Activated CD4-positive, alpha-beta T cell treated with anti-CD3 and anti-CD28 coated beads, Interleukin-2, Interleukin-4, amounts not matched to agents 100 ng/mL and 50 ng/mL, durations not matched to agents 16 hours and 8 hours (primary cell): ENCODE data around the gene GLT6D1.
"Not testable (repeated sequence)": the region's sequence is repeated elsewhere in the genome, so short reads cannot be mapped to it uniquely, and the experiment has no call there.

Source experiments
- DNase-seq: peaks from one replicate; pipeline ENCODE4 v3.0.0-alpha.2; 2020; ENCODE audit warnings: low spot score

GLT6D1 gene, protein sequence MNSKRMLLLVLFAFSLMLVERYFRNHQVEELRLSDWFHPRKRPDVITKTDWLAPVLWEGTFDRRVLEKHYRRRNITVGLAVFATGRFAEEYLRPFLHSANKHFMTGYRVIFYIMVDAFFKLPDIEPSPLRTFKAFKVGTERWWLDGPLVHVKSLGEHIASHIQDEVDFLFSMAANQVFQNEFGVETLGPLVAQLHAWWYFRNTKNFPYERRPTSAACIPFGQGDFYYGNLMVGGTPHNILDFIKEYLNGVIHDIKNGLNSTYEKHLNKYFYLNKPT

DNA sequence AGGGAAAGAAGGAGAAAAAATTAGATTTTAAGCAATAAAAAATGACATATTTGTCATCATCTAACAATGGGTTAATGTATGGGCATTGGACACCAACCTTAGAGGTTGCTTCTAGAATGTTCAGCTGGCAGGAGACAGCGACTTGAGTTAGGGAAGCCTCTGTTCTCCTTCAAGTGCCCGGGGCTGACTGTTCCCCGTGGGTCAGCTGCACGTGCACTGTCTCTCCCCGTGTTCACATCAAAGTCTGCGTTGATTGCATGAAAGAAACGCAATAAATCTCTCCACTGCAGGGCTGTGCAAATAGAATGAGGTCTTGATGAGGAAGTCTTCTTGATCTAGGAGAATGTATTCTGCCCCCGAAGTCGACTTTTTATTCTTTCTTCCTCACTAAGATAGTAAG is at the start of gene GLT6D1:
Gene GLT6D1 (minus strand): TSS at position 345 of the 400 bp plus-strand sequence. CDS start 353 bp downstream, outside the sequence.
- DNase-seq: no peak

GRCh38 chr9:135689011-135689410 is 49.7 kb upstream of the GLT6D1 start:
- no peak for DNase-seq

GRCh38 chr9:135687216-135687615 is 47.9 kb upstream of the GLT6D1 start:
- DNase-seq: no peak

DNA sequence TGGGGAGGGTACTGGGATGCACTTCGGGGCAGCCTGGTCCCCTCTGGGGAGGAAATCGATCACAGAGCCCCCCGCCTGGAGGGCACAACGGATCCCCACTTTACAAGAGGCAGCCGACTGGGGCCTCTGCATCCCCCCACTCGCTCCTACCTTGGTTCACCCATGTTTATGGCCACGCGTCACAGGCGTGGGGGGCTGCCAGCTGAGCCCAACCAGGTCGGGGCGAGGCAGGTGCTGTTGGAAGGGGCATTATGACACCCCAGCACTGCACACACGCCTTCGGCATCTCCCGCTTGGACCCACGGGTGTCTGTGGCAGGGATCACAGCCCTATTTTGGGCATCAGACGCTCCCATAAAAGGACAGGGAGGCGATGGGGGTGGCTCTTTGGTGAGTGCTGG is 45.4 kb upstream of the GLT6D1 start:
- DNase-seq: no peak

GRCh38 chr9:135683401-135684034 is 44.2 kb upstream of the GLT6D1 start:
- DNase-seq: no peak

DNA sequence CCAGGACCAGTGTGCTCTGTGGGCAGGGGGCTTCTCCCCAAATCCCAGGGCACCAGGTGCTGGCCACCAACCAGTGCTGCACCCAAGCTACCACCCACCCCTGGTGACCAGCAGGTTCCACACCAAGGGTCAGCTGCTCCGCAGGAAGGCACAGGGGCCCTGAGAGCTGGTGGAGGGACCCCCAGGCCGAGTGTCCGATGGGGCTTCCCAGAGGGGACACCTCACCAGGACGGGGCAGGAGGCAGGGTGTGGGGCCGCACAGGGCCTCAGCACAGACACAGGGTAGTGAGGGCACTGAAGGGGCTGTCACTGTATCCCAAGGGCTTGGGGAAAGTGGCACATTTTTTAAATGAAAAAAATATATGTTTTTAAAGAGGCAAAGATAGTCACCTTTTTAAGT is 41.8 kb upstream of the GLT6D1 start:
- DNase-seq: no peak

DNA sequence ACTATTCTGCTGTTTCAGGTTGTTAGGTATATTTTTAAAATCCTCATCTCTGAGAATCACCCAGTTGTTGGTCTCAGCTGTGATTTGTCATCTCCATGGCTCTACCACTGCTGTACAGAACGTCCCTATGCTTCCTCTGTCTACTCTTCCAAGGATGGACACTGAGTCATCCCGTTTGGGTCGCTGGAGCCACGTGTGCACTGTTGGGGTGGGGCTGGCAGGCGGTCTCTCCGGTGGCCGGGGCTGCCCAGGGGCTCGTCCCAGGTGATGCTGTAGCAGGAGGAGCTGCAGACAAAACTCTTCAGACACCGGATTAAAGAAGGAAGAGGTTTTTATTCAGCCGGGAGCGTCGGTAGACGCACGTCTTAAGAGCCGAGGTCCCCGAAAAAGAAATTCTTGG is 40.7 kb upstream of the GLT6D1 start:
- no peak for DNase-seq

DNA sequence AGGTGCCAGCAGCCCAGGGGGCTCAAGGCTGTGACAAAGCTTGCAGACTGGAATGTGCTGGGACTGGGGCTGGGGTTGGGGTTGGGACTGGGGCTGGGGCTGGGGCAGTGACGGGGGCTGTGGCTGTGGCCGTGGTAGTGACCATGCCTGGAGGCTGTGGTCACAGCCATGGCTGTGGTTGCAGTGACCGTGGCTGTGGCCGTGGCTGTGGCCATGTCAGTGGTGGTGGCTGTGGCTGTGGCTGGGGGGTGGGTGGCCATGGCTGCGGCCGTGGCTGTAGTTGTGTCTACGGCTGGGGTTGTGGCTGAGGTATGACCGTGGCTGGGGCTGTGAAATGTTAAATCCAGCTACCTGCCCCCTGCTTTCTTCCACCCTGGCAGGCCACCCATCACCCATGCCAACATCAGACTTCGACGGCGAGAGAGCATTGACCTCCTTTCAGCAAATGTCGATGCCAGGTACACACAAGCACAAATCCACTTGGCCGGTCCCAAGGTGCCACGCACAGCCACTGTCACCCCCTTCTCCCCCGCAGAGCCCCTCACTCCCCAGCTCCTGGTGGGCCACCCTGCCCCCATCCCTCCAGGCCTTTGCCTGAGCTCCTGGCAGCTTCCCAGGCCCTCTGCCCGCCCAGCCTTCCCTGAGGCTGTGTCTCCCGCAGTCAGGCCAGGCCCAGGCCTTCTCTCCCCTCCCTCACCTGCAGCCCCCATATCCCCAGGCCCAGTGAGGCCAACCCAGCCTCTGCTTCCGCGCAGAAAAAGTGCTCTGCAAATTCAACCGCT is 39.1 kb upstream of the GLT6D1 start:
- DNase-seq: no peak

GRCh38 chr9:135677641-135678168 is 38.4 kb upstream of the GLT6D1 start:
- no peak for DNase-seq

DNA sequence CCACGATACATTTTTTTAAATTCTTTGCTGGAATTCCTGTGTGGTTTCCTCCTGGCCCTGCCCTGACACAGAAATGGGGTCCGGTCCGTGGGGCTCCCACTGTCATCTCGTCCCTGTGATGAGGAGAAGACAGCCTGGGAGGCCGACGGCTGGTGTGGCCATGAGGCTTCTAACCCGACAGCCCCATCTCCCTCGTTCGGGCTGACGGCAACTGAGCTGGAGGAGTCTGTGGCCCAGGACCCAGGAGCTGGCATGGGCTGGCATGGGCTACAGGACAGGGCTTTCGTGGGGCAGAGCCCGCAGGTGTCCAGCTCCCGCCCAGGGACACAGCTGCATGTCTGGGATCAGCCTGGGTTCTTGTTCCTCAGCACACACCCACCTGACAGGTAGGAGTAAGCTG is 37.6 kb upstream of the GLT6D1 start:
- DNase-seq: no peak

DNA sequence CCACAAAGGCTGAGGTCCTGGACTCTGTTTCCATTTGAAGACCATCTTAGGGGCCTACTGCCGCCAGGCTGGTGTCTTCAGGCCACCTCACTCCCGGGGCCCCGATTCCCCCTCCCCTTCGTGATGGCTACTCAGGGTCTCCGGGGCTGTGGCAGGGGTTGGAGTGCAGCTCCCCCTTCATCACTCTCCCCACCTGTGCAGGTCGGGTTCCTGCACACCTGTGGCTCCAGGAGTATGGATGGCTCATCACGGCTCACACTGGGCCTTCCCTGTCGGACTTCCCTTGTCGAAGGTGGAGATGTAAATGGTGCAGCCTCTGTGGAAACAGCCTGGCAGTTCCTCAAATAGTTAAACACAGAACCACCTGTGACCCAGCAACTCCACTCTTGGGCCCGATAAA is 35.6 kb upstream of the GLT6D1 start:
- no peak for DNase-seq

GRCh38 chr9:135673941-135674340 is 34.6 kb upstream of the GLT6D1 start:
- no peak for DNase-seq

- DNase-seq: not testable (repeated sequence)
These were observed 33.4 kb upstream of the GLT6D1 start for GRCh38 chr9:135672786-135673185.

DNA sequence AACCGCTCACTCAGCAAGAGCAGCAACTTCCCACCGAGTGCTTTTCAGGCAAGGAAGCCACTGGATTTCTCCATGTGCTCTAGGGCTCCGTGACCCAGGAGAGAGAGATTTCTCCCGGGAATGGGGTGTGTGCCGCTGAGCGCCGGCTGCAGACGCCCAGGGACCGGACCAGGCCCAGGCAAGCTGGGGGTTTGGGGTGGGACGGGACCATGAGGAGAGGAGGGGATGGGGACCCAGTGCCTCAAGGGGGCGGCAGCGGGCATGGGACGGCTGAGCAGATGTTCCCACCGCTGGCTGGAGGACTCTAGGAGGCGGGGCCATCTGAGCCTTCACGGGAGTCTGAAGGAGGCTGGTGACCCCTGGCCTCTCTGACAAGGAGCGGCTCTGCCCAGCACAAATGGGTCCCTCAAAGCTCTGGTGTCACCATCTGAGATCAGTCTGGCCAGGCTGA is 32.3 kb upstream of the GLT6D1 start:
- no peak for DNase-seq

DNA sequence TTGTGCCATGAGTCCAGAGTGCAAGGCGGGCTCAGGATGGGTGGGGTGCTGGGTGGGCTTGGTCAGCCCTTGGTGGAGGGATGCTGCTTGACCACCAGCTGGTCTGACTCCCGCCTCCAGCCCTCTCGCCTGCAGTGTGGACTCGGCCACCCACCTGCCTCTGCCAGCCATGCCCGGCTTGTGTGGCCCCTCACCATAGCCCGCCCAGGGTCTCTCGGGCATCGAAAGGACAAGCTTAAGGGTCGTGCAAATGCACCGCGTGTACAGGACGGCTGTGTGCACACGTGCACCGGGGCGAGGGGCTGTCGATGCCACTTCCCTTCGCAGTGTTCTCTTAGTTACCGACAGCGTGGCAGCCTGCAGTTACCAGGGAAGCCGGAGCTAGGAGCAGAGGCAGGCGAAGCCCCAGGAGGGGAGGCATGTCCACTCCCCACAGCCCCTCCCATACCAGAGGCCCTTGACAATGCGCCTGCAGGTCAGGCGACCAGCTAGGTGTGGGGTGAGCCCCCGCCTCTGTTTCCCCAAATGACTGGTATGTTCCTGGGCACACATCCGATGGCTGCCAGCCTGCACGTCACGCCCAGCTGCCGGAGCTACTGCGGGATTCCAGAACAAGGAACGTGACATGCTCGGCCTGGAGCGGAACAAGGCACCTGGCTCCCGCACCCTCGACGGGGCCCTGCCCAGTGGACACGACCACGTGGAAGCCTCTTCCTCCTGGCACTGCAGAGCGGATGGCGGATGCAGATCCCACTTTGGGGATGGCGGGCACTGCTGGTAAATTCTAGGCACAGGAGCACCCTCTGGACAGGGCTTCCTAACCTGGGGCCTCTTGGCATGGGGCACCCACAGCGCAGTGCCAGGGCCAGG is 31.6 kb upstream of the GLT6D1 start:
- DNase-seq: no peak

DNA sequence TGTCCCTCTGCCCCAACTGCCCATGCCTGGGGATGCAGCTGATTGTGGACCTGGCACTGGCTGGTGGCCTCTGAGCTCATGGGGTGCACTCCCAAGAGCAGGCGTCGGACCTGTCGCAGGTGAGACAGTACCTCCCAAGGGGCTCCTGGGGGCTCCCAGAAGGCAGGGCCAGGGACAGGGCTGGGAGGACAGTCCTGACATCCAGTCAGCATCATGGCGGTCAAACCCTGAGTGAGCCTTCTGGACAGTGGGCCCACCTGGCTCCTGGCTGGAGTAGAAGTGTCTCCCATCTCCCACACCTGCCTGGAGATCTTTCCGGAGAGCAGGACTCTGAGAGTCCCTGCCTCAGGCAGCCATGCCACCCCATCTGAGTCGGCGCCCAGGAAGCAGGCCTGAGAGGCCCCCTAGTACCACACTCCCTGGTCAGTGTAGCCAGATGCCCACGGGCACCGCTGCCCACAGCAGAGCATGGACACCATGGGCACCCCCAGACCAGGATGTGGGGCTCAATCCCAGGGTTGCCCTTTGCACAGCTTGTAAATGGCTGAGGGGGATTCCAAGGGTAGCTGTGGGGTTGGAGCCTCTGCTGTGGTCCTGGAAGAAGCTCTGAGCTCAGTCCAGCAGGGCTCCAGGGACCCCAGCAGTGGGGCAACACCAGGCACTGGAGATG is 30.4 kb upstream of the GLT6D1 start:
- DNase-seq: no peak

- not testable (repeated sequence) for DNase-seq
These were observed 29.7 kb upstream of the GLT6D1 start for GRCh38 chr9:135669018-135669417.

- DNase-seq: no peak
These were observed 28.2 kb upstream of the GLT6D1 start for GRCh38 chr9:135667463-135668001.

DNA sequence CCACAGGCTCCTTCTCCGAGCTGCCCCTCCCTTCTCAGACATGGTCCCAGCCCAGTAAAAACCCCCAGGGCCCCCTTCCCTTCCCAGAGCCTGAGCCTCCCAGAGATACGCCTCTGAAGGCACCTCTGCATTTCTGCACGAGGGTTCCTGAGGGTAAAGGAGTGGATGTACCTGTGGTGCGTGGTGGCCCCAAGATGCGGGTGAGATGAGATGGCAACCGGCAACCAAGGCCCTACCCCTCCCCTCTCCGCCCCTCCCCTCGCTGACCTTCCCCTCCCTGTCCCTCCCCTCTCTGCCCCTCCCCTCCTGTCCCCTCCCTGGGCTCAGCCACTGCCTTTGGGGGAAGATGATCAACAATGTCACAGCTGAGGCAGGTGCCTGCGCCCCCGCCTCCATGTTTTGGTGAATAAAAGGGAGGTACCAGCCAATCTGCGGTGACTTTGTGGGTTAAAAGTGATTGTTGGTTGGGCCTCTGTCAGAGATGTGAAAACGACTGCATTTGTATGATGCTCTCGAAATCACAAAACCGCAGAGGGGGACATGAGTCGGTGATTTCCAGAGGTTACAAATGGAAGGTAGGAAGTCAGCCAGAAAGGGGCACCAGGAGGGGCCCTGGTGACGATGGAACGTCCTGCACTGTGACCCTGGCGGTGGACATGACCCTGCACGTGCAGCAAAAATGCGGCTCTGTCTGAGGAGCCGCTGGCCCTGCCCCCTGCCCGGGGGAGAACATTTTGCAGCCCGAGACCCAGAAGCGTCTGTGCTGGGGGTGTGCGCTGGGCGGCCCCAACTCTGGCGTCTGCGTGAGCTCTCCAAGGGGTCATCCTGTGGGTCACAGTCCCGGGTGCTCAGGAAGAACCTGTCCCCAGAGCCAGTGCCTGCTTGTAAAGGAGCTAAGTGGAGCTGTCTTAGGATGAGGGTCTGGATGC is 27.5 kb upstream of the GLT6D1 start:
- no peak for DNase-seq

- DNase-seq: no peak
These were observed 26.5 kb upstream of the GLT6D1 start for GRCh38 chr9:135665795-135666189.
